Liver (tissue), 3 donors: ENCODE data around the gene APOC1.

ENCODE experiments used
- EGR1 ChIP-seq, 2 donors: IDR thresholded peaks; 2 replicates each; pipeline ENCODE4 v1.6.1; 2016 to 2018; ENCODE audit warnings: antibody characterized with exemption in 2 of 2, low read depth in 2 of 2
- GABPA ChIP-seq, 2 donors: IDR thresholded peaks in 1 of 2; conservative IDR thresholded peaks in 1 of 2; 2 replicates each; pipeline ENCODE4 v1.6.1; 2016; ENCODE audit warnings: antibody characterized with exemption in 2 of 2, mild to moderate bottlenecking in 1 of 2, moderate library complexity in 1 of 2
- HNF4A ChIP-seq, 2 donors: conservative IDR thresholded peaks; 2 replicates each; pipeline ENCODE4 v1.6.1; 2016; ENCODE audit warnings: antibody characterized with exemption in 2 of 2, mild to moderate bottlenecking in 2 of 2
- JUND ChIP-seq, 2 donors: IDR thresholded peaks; 2 replicates each; pipeline ENCODE4 v1.6.1; 2016; ENCODE audit warnings: antibody characterized with exemption in 2 of 2
- MAX ChIP-seq: IDR thresholded peaks from 2 replicates; pipeline ENCODE4 v1.6.1; 2016; ENCODE audit warnings: antibody characterized with exemption
- NR2F2 ChIP-seq: IDR thresholded peaks from 2 replicates; pipeline ENCODE4 v1.6.1; 2016; ENCODE audit warnings: antibody characterized with exemption
- RAD21 ChIP-seq, 2 donors: IDR thresholded peaks; 2 replicates each; pipeline ENCODE4 v1.6.1; 2016; ENCODE audit warnings: antibody characterized with exemption in 2 of 2, mild to moderate bottlenecking in 2 of 2
- RXRA ChIP-seq, 2 donors: IDR thresholded peaks; 2 replicates each; pipeline ENCODE4 v1.6.1; 2017 to 2018; ENCODE audit warnings: antibody characterized with exemption in 2 of 2, mild to moderate bottlenecking in 1 of 2
- SP1 ChIP-seq: IDR thresholded peaks from 2 replicates; pipeline ENCODE4 v1.6.1; 2018; ENCODE audit warnings: antibody characterized with exemption, mild to moderate bottlenecking
- YY1 ChIP-seq: IDR thresholded peaks from 2 replicates; pipeline ENCODE4 v1.6.1; 2016; ENCODE audit warnings: antibody characterized with exemption, mild to moderate bottlenecking
- TF ChIP-seq, protein P1 (sequence below): fragments of 150-350 bp; IDR thresholded peaks from 2 replicates; pipeline ENCODE4 v1.5.1; 2017; ENCODE audit warnings: improper control_type of control experiment, low read depth, low read length; ENCODE audit not compliant: missing input control
- TF ChIP-seq, protein P2 (sequence below): IDR thresholded peaks from 2 replicates; pipeline ENCODE4 v1.6.1; 2016; ENCODE audit warnings: antibody characterized with exemption, mild to moderate bottlenecking
- donor health status: healthy.
- donor health status: healthy.

- TF ChIP-seq RXRA (IDR thresholded peaks at IDR 0.05), result no peak
- TF ChIP-seq, protein P1, sequence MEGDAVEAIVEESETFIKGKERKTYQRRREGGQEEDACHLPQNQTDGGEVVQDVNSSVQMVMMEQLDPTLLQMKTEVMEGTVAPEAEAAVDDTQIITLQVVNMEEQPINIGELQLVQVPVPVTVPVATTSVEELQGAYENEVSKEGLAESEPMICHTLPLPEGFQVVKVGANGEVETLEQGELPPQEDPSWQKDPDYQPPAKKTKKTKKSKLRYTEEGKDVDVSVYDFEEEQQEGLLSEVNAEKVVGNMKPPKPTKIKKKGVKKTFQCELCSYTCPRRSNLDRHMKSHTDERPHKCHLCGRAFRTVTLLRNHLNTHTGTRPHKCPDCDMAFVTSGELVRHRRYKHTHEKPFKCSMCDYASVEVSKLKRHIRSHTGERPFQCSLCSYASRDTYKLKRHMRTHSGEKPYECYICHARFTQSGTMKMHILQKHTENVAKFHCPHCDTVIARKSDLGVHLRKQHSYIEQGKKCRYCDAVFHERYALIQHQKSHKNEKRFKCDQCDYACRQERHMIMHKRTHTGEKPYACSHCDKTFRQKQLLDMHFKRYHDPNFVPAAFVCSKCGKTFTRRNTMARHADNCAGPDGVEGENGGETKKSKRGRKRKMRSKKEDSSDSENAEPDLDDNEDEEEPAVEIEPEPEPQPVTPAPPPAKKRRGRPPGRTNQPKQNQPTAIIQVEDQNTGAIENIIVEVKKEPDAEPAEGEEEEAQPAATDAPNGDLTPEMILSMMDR, result no peak
- TF ChIP-seq RAD21 (IDR thresholded peaks at IDR 0.05), result no peak
- TF ChIP-seq SP1, result no peak
- TF ChIP-seq NR2F2, result no peak
- TF ChIP-seq EGR1 (IDR thresholded peaks at IDR 0.05; ENCODE audit: low read depth in 2 of 2), result no peak
- no peak for TF ChIP-seq MAX
- no peak for TF ChIP-seq GABPA (IDR thresholded peaks at IDR 0.05 in 1 of 2, conservative IDR thresholded peaks at IDR 0.05 in 1 of 2)
- no peak for TF ChIP-seq YY1
- TF ChIP-seq JUND (IDR thresholded peaks at IDR 0.05), result no peak
- TF ChIP-seq, protein P2, sequence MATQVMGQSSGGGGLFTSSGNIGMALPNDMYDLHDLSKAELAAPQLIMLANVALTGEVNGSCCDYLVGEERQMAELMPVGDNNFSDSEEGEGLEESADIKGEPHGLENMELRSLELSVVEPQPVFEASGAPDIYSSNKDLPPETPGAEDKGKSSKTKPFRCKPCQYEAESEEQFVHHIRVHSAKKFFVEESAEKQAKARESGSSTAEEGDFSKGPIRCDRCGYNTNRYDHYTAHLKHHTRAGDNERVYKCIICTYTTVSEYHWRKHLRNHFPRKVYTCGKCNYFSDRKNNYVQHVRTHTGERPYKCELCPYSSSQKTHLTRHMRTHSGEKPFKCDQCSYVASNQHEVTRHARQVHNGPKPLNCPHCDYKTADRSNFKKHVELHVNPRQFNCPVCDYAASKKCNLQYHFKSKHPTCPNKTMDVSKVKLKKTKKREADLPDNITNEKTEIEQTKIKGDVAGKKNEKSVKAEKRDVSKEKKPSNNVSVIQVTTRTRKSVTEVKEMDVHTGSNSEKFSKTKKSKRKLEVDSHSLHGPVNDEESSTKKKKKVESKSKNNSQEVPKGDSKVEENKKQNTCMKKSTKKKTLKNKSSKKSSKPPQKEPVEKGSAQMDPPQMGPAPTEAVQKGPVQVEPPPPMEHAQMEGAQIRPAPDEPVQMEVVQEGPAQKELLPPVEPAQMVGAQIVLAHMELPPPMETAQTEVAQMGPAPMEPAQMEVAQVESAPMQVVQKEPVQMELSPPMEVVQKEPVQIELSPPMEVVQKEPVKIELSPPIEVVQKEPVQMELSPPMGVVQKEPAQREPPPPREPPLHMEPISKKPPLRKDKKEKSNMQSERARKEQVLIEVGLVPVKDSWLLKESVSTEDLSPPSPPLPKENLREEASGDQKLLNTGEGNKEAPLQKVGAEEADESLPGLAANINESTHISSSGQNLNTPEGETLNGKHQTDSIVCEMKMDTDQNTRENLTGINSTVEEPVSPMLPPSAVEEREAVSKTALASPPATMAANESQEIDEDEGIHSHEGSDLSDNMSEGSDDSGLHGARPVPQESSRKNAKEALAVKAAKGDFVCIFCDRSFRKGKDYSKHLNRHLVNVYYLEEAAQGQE, result no peak
- no peak for TF ChIP-seq HNF4A (conservative IDR thresholded peaks at IDR 0.05)
Observed at GRCh38 chr19:44879309-44880065, 34.9 kb upstream of the APOC1 start.
